Erythroblast (primary cell): ENCODE results near the gene SLC25A36.
"Not testable (repeated sequence)": the region's sequence is repeated elsewhere in the genome, so short reads cannot be mapped to it uniquely, and the experiment has no call there.

Experiments
- GATA1 ChIP-seq: IDR thresholded peaks from 2 replicates; pipeline ENCODE4 v1.6.1; 2011; ENCODE audit warnings: low read depth, mild to moderate bottlenecking, control low read depth, low read length, moderate library complexity
- POLR2A ChIP-seq: IDR thresholded peaks from 2 replicates; pipeline ENCODE4 v1.6.1; 2011; ENCODE audit warnings: mild to moderate bottlenecking, low read length

- not testable (repeated sequence) for TF ChIP-seq POLR2A, GATA1
These were observed 76.0 kb downstream of the SLC25A36 start for GRCh38 chr3:141017366-141018322.
